Measurements from ENCODE around the gene GOSR2. TPM values are rescaled to one million over a fixed set of nuclear protein-coding genes. Genes with fewer than 3 reads are reported as not detected.

Gene GOSR2
- total RNA-seq, 1 experiment from 2014 or later = 36.5 TPM

DNA sequence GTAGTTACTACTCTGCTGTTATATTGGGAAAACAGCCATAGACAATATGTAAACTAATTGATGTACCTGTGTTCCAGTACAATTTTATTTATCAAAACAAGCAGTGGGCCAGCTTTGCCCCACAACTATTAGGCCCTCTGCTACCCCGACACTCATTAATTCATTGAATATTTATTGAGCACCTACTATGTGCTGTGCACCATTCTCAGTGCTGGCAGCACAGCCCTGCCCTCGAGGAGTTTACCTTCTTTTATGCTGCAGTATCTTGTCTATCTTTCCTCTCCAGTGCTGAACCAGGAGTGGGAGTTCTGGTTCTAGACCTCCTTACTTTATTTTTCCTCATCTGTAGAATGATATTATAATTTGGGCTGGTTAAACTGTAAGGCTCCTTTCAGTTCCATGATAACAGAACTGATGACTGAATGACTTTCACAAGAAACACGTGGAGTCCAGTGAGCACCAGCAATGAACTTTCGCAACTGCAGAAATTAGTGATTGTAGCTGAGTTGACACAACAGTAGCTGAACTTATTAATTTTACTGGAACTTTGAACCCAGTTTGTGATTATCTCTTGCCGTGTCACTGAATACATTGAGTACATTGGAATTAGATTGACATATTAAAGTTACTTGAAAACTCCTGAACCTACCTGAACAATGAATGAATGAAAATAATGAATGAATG lies 2.4 kb downstream of the GOSR2 start:
- no peak for TF ChIP-seq TCF7L2 (IDR thresholded peaks at IDR 0.05; ENCODE audit: low read depth, low read length)
- no peak for TF ChIP-seq SIN3A (IDR thresholded peaks at IDR 0.05; ENCODE audit: borderline replicate concordance, insufficient read depth, low read depth, low read length)
- TF ChIP-seq, protein P1, sequence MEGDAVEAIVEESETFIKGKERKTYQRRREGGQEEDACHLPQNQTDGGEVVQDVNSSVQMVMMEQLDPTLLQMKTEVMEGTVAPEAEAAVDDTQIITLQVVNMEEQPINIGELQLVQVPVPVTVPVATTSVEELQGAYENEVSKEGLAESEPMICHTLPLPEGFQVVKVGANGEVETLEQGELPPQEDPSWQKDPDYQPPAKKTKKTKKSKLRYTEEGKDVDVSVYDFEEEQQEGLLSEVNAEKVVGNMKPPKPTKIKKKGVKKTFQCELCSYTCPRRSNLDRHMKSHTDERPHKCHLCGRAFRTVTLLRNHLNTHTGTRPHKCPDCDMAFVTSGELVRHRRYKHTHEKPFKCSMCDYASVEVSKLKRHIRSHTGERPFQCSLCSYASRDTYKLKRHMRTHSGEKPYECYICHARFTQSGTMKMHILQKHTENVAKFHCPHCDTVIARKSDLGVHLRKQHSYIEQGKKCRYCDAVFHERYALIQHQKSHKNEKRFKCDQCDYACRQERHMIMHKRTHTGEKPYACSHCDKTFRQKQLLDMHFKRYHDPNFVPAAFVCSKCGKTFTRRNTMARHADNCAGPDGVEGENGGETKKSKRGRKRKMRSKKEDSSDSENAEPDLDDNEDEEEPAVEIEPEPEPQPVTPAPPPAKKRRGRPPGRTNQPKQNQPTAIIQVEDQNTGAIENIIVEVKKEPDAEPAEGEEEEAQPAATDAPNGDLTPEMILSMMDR (IDR thresholded peaks at IDR 0.05) = no peak
- TF ChIP-seq POLR2AphosphoS5 (IDR thresholded peaks at IDR 0.05; ENCODE audit: low read depth, low read length) = no peak
- TF ChIP-seq, protein P2, sequence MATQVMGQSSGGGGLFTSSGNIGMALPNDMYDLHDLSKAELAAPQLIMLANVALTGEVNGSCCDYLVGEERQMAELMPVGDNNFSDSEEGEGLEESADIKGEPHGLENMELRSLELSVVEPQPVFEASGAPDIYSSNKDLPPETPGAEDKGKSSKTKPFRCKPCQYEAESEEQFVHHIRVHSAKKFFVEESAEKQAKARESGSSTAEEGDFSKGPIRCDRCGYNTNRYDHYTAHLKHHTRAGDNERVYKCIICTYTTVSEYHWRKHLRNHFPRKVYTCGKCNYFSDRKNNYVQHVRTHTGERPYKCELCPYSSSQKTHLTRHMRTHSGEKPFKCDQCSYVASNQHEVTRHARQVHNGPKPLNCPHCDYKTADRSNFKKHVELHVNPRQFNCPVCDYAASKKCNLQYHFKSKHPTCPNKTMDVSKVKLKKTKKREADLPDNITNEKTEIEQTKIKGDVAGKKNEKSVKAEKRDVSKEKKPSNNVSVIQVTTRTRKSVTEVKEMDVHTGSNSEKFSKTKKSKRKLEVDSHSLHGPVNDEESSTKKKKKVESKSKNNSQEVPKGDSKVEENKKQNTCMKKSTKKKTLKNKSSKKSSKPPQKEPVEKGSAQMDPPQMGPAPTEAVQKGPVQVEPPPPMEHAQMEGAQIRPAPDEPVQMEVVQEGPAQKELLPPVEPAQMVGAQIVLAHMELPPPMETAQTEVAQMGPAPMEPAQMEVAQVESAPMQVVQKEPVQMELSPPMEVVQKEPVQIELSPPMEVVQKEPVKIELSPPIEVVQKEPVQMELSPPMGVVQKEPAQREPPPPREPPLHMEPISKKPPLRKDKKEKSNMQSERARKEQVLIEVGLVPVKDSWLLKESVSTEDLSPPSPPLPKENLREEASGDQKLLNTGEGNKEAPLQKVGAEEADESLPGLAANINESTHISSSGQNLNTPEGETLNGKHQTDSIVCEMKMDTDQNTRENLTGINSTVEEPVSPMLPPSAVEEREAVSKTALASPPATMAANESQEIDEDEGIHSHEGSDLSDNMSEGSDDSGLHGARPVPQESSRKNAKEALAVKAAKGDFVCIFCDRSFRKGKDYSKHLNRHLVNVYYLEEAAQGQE (IDR thresholded peaks at IDR 0.05; ENCODE audit: insufficient read depth in 1 of 2, low read depth in 2 of 2, low read length in 1 of 2) = no peak
- no peaks in the 10 kb centered on the region for H3K9me3 ChIP-seq (ENCODE audit: control insufficient read depth, insufficient read depth, low read depth, low read length)
- no peak overlapping the region for H3K27ac ChIP-seq (ENCODE audit: low read length)
- in situ Hi-C loops (cut with HindIII; ENCODE audit: low pct_unique_long_range_greater_than_20kb, low sequenced_read_pairs) (no loop called here), intact Hi-C loops (cut with micrococcal nuclease; ENCODE audit: unreplicated experiment) (loop anchor here (10.0 kb wide), 1 partner anchor 81 kb away; no protein-coding TSS in a partner anchor)
- H3K4me3 ChIP-seq (ENCODE audit: low read depth in 2 of 2, low read length in 2 of 2) = no peak overlapping the region
- peaks cover 5% of the 10 kb centered on the region; the same call in 1 of the 2 replicates for H3K4me1 ChIP-seq (ENCODE audit: control insufficient read depth, insufficient read depth, low read length)
- H3K36me3 ChIP-seq (ENCODE audit: control insufficient read depth, insufficient read depth, low read length) = peaks cover 15% of the 10 kb centered on the region; the same call in 1 of the 2 replicates
- DNase-seq (ENCODE audit: low read depth, low spot score) (no peak), ATAC-seq (no peak)
- no TSS peak for BruUV-seq (replicated peaks)
- CTCF ChIA-PET = no interaction called here
- H3K27me3 ChIP-seq (ENCODE audit: control insufficient read depth, insufficient read depth, low read length) = no peaks in the 10 kb centered on the region
- POLR2A ChIA-PET = no interaction called here

DNA sequence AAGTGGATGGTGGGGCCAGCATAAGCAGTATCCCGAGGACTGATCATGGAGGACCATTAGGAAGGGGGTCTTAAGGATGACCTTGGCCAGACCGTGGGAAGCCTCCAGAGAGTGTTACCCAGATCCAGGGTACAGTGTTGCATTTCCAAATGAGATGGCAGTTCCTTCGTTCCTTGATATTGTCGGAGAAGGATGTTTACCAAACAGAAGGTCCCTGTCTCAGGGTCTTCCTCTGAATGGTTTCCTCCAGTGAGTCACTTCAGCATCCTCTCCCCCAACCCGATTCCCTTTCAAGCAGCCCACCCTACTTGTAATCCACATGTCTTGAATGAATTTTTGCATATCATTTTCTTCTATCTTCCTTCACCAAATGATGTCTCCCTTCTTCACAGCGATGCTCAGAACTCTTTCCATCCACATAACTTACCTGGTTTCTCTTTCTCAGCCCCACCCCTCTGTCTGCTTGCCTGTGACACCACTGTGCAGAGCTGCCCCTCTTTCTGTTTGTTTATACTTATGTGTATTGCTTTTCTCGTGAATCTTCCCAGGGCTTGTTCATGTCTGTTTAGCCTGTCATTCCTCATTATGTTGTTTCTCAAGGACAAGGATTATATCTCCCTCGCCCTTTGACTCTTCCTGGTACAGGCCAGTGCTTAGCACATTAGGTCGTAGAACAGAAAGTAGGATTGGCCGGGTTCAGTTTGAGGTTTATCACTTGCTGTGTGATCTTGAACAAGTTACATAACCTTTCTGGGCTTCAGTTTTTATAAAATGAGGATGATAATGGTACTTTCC lies 5.7 kb downstream of the GOSR2 start:
- H3K27ac ChIP-seq (ENCODE audit: low read length) = no peak overlapping the region

More for the DNA sequence above, 5.7 kb downstream of the GOSR2 start:
- no peaks in the 10 kb centered on the region for H3K27me3 ChIP-seq (ENCODE audit: control insufficient read depth, insufficient read depth, low read length)
- TF ChIP-seq POLR2AphosphoS5 (IDR thresholded peaks at IDR 0.05; ENCODE audit: low read depth, low read length) = no peak
- TF ChIP-seq TCF7L2 (IDR thresholded peaks at IDR 0.05; ENCODE audit: low read depth, low read length) = no peak
- no peak for TF ChIP-seq SIN3A (IDR thresholded peaks at IDR 0.05; ENCODE audit: borderline replicate concordance, insufficient read depth, low read depth, low read length)
- TF ChIP-seq, protein P1 (IDR thresholded peaks at IDR 0.05) = no peak
- TF ChIP-seq, protein P2 (IDR thresholded peaks at IDR 0.05; ENCODE audit: insufficient read depth in 1 of 2, low read depth in 2 of 2, low read length in 1 of 2) = no peak
- peaks cover 5% of the 10 kb centered on the region; the same call in 1 of the 2 replicates for H3K4me1 ChIP-seq (ENCODE audit: control insufficient read depth, insufficient read depth, low read length)
- H3K36me3 ChIP-seq (ENCODE audit: control insufficient read depth, insufficient read depth, low read length) = peaks cover 19% of the 10 kb centered on the region
- ChIA-PET POLR2A (no interaction called here), CTCF (no interaction called here)
- ATAC-seq = no peak
- in situ Hi-C loops (cut with HindIII; ENCODE audit: low pct_unique_long_range_greater_than_20kb, low sequenced_read_pairs) (no loop called here), intact Hi-C loops (cut with micrococcal nuclease; ENCODE audit: unreplicated experiment) (loop anchor here (10.0 kb wide), 1 partner anchor 84 kb away; no protein-coding TSS in a partner anchor)
- H3K4me3 ChIP-seq (ENCODE audit: low read depth in 2 of 2, low read length in 2 of 2) = no peak overlapping the region
- no peaks in the 10 kb centered on the region for H3K9me3 ChIP-seq (ENCODE audit: control insufficient read depth, insufficient read depth, low read depth, low read length)
- DNase-seq (ENCODE audit: low read depth, low spot score) = no peak
- no TSS peak for BruUV-seq (replicated peaks)

Measured in Panc1 (cell line).